GM06990 (cell line): ENCODE data around the gene RHBDF1.
A peak's percentile ranks its signal among the peaks of the same experiment; 100 is the strongest.

ENCODE experiments used
- DNase-seq: peaks from one replicate; pipeline ENCODE4 v3.0.0-alpha.2; 2011; ENCODE audit not compliant: insufficient read length; ENCODE audit errors: extremely low read depth
- H3K27me3 ChIP-seq: replicated peaks from 2 replicates; pipeline ENCODE4 v1.6.0; 2011; ENCODE audit warnings: low read length; ENCODE audit not compliant: control insufficient read depth, insufficient read depth
- H3K36me3 ChIP-seq: 2 replicates; pipeline ENCODE4 v1.5.1; 2011; ENCODE audit warnings: low read length; ENCODE audit not compliant: control insufficient read depth, insufficient read depth
- H3K4me3 ChIP-seq: replicated peaks from 2 replicates; pipeline ENCODE4 v1.5.1; 2011; ENCODE audit warnings: low read depth, mild to moderate bottlenecking, control low read depth, low read length
- CTCF ChIP-seq: IDR thresholded peaks from 2 replicates; pipeline ENCODE4 v1.5.1; 2011; ENCODE audit warnings: low read length, control low read depth, mild to moderate bottlenecking, inconsistent platforms; ENCODE audit not compliant: insufficient read depth, poor library complexity, severe bottlenecking

RHBDF1 gene

DNA sequence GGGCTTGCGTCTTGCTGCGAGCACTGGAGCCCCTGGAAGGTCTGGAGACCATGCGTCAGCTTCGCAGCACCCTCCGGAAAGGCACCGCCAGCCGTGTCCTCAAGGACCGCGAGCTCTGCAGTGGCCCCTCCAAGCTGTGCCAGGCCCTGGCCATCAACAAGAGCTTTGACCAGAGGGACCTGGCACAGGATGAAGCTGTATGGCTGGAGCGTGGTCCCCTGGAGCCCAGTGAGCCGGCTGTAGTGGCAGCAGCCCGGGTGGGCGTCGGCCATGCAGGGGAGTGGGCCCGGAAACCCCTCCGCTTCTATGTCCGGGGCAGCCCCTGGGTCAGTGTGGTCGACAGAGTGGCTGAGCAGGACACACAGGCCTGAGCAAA, 13.0 kb upstream of the RHBDF1 start:
- H3K36me3 ChIP-seq, result peaks cover 46% of the 10 kb centered on the region
- no peak for TF ChIP-seq CTCF
- H3K4me3 ChIP-seq, result no peak overlapping the region
- DNase-seq, result no peak
- H3K27me3 ChIP-seq, result no peaks in the 10 kb centered on the region

DNA sequence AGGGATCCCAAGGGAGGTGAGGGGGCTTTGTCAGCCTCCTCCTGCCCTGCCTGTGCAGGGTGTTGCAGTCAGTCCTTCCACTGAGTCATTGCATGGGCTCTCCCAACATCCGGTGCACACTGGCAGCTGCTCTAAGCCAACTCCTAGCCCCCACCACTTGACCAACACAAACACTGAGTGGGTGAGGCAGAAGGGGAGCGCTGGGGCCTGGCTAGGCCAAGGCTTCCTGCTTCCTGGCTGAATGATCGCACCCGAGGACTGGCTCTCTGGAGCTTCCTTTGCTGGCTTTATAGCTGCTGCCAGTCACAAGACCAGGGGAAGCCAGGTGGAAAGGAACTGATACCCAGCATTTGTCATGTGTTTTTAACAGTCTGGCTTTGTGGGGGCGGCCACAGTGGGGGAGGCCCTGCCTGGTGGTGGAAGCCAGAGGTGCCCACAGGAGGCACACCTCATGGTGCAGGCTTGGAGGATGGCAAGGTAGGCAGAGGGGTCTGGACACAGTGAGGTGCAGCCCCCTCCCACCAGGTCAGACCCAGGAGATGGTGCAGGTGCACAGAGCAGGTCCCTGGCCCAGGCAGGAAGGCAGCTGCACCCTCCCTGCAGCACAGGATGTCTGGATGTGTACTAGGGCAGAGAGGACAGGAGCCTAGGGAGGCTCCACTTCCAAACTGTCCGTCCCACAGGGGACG, 12.4 kb upstream of the RHBDF1 start:
- TF ChIP-seq CTCF, result no peak

DNA sequence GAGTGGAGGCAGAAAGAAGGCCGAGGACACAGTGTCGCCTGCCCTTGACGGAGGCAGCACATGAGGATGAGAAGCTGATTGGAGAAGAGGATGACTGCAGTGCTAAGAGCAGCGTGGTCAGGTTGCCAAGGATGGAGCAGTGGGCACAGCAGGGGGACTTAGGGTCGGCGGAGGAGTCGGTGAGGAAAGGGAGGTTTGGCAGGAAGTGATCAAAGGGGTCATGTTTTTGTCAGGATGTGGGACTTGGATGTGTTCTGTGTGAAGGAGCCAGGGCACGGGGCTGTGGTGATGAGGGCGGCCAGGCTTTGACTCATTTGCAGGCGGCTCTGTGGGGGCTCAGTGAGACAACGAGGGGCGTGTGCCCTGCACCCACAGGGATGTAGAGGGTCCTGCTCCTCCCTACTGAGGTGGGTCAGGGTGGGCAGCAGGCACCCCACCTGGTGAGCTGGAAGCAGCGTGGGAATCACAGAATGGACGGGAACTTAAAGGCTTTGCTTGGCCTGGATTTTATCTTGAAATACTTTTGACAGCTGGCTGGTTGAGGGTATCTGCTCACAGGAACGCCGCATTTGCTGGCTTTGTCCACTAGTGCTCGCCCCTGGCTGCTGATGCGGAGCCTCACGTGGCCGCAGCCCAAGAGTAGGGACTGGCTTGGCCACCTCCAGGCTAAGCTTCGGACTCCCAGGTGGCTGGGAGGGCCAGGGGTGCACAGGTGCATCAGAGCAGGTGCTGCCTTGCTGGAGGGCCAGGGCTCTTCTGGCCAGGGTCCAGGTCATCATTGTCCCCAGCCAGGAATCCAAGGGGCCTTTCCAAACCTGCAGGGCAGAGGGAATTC, 11.6 kb upstream of the RHBDF1 start:
- no peak overlapping the region for H3K4me3 ChIP-seq
- H3K27me3 ChIP-seq, result no peaks in the 10 kb centered on the region
- no peak for DNase-seq
- no peak for TF ChIP-seq CTCF
- peaks cover 45% of the 10 kb centered on the region for H3K36me3 ChIP-seq

More for the DNA sequence above, 12.4 kb upstream of the RHBDF1 start:
- DNase-seq, result peak; percentile 63
- Histone ChIP-seq H3K36me3 (peaks cover 48% of the 10 kb centered on the region), H3K27me3 (no peaks in the 10 kb centered on the region), H3K4me3 (no peak overlapping the region)

DNA sequence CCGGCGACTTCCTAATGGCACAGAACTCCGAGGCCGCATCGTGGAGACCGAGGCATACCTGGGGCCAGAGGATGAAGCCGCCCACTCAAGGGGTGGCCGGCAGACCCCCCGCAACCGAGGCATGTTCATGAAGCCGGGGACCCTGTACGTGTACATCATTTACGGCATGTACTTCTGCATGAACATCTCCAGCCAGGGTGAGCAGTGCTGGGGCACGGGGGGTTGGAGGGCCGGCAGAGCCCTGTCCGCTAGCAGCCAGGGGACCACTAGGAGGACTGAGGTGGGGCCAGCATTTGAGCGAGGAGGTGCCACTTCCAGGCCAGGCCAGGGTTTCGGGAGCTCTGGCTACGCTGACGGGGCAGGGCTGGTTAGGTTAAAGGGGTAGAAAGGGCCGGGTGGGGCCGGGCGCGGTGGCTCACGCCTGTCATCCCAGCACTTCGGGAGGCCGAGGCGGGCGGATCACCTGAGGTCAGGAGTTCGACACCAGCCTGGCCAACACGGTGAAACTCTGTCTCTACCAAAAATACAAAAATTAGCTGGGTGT, 10.7 kb upstream of the RHBDF1 start:
- no peak for TF ChIP-seq CTCF
- Histone ChIP-seq H3K27me3 (no peaks in the 10 kb centered on the region), H3K36me3 (peaks cover 42% of the 10 kb centered on the region), H3K4me3 (no peak overlapping the region)
- DNase-seq, result no peak

DNA sequence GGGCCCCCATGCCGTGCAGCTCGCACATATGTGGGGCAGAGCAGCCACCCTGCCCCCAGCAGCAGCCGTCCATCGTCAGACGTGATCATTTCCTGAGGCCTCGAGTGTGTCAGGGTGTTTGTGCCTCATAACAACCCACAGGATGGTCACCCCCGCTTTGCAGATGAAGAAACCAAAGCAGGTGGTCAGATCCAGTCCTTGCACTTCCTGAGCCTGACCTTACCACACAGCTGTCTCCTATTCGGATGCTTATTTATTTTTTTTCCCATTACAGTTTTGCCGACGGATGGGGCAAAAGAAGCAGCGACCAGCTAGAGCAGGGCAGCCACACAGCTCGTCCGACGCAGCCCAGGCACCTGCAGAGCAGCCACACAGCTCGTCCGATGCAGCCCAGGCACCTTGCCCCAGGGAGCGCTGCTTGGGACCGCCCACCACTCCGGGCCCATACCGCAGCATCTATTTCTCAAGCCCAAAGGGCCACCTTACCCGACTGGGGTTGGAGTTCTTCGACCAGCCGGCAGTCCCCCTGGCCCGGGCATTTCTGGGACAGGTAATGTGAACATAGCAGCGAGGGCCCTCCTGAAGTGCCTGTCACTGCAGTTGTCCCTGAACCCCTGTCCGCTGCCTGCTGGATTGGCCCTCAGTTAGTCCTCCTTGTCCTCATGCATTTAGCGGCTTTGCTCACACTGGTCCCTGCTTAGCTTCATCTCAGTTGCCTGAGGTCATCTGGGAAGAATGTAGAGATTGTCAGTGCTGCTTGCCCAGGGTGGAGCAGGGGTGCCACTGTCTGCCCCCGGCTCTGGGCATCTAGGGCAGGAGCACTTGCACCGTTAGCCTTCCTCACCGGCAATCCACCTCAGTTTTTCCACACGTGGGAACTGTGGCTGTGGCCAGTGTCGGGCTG, 7.0 kb upstream of the RHBDF1 start:
- DNase-seq, result no peak
- peaks cover 22% of the 10 kb centered on the region for H3K36me3 ChIP-seq
- TF ChIP-seq CTCF, result no peak
- no peaks in the 10 kb centered on the region for H3K27me3 ChIP-seq
- peak overlapping the region; percentile 92 for H3K4me3 ChIP-seq
